K562 (cell line): ENCODE results near the gene LST1. TPM values are rescaled to one million over a fixed set of nuclear protein-coding genes. Genes with fewer than 3 reads are reported as not detected.

Source experiments
- BHLHE40 ChIP-seq: IDR thresholded peaks from 2 replicates; pipeline ENCODE4 v1.6.1; 2011; ENCODE audit warnings: low read length, improper control_type of control experiment
- DDX20 ChIP-seq: fragments of 450-650 bp; IDR thresholded peaks from 2 replicates; pipeline ENCODE4 v1.6.1; 2016; ENCODE audit warnings: missing genetic modification characterization, low read depth, mild to moderate bottlenecking, missing compliant biosample characterization, moderate library complexity
- FOSL1 ChIP-seq: fragments of 200-800 bp; sonication (Bioruptor generic); conservative IDR thresholded peaks from 2 replicates; pipeline ENCODE4 v1.6.1; 2016; ENCODE audit warnings: missing genetic modification characterization, missing compliant biosample characterization
- HIVEP1 ChIP-seq: fragments of 250-450 bp; sonication (Bioruptor Pico); IDR thresholded peaks from 2 replicates; pipeline ENCODE4 v1.4.0; 2020; ENCODE audit warnings: mild to moderate bottlenecking
- MBD1 ChIP-seq: fragments of 250-450 bp; sonication (Bioruptor Pico); IDR thresholded peaks from 2 replicates; pipeline ENCODE4 v1.8.0; 2022; ENCODE audit warnings: inconsistent platforms
- SMAD4 ChIP-seq: fragments of 250-450 bp; sonication (Bioruptor Pico); conservative IDR thresholded peaks from 2 replicates; pipeline ENCODE4 v1.8.0; 2021; ENCODE audit warnings: inconsistent platforms, mild to moderate bottlenecking, moderate library complexity
- TEAD4 ChIP-seq, 2 experiments: sonication (generic) in 1 of 2; formaldehyde crosslinking in 1 of 2; IDR thresholded peaks; 2 replicates each; pipeline versions ENCODE4 v1.6.1 to v1.8.0; 2012 to 2022; ENCODE audit warnings: borderline replicate concordance in 1 of 2, inconsistent platforms in 1 of 2, low read length in 1 of 2, mild to moderate bottlenecking in 1 of 2, missing genetic modification reagents in 1 of 2
- THRAP3 ChIP-seq: fragments of 450-650 bp; IDR thresholded peaks from 2 replicates; pipeline ENCODE4 v1.6.1; 2016; ENCODE audit warnings: mild to moderate bottlenecking, inconsistent platforms, borderline replicate concordance
- UBTF ChIP-seq, 2 experiments: IDR thresholded peaks; 2 replicates each; pipeline ENCODE4 v1.6.1; 2012; ENCODE audit warnings: improper control_type of control experiment in 2 of 2, low read depth in 2 of 2, low read length in 2 of 2, borderline replicate concordance in 1 of 2
- ZBTB26 ChIP-seq: fragments of 450-650 bp; formaldehyde crosslinking; IDR thresholded peaks from 2 replicates; pipeline ENCODE4 v1.4.0; 2022; ENCODE audit warnings: missing genetic modification characterization
- ZBTB7A ChIP-seq: IDR thresholded peaks from 2 replicates; pipeline ENCODE4 v1.6.1; 2011; ENCODE audit warnings: low read depth, mild to moderate bottlenecking, low read length, moderate library complexity, borderline replicate concordance; ENCODE audit not compliant: control insufficient read depth
- ZKSCAN8 ChIP-seq: fragments of 200-800 bp; sonication (Bioruptor generic); IDR thresholded peaks from 2 replicates; pipeline ENCODE4 v1.6.1; 2016; ENCODE audit warnings: missing genetic modification characterization, missing compliant biosample characterization
- polyA plus RNA-seq, 8 experiments: library from polyadenylated mRNA; depleted of rRNA in 4 of 8; stranded (reverse) in 5 of 8; unstranded in 3 of 8; fragments of >200 nt; fragmentation: Nextera tagmentation in 2 of 8; fragmentation: Illumina TruSeq in 1 of 8; extraction: Ambion mirVana in 2 of 8; extraction: Trizol in 1 of 8; gene quantifications; 2 replicates each; pipeline versions ENCODE4 v1.2.1 to v1.2.3, GENCODE V29; 2011 to 2014; ENCODE audit warnings: inconsistent platforms in 1 of 8, missing spikeins in 1 of 8
- total RNA-seq, 7 experiments: library from RNA; depleted of rRNA in 6 of 7; stranded (reverse); fragments of >200 nt in 6 of 7; fragmentation: Illumina TruSeq in 2 of 7; extraction: Trizol in 2 of 7; gene quantifications; 2 replicates each; pipeline versions ENCODE4 v1.2.1 to v1.2.3, GENCODE V29; 2011 to 2021; ENCODE audit warnings: low replicate concordance in 1 of 7
- TF ChIP-seq, protein P1 (sequence below), 2 experiments: fragments of 450-650 bp in 1 of 2; sonication (generic) in 1 of 2; formaldehyde crosslinking in 1 of 2; IDR thresholded peaks in 1 of 2; conservative IDR thresholded peaks in 1 of 2; 2 replicates each; pipeline versions ENCODE4 v1.6.1 to v1.8.1; 2016 to 2023; ENCODE audit warnings: mild to moderate bottlenecking in 2 of 2, moderate library complexity in 2 of 2, inconsistent platforms in 1 of 2, missing genetic modification reagents in 1 of 2
- TF ChIP-seq, protein P2 (sequence below): fragments of 450-650 bp; IDR thresholded peaks from 2 replicates; pipeline ENCODE4 v1.6.1; 2018; ENCODE audit not compliant: partially characterized antibody

Gene LST1
- total and polyA plus RNA-seq, 9 of the 15 experiments (the other 6 are each of a cell fraction or from before 2014, with no cell fraction given), result 0.82 to 7.8 (median 1.7) TPM

GRCh38 chr6:31559958-31560696, 25.9 kb upstream of the LST1 start (continued):
- peak; percentile 83 for TF ChIP-seq FOSL1
- TF ChIP-seq, protein P1, sequence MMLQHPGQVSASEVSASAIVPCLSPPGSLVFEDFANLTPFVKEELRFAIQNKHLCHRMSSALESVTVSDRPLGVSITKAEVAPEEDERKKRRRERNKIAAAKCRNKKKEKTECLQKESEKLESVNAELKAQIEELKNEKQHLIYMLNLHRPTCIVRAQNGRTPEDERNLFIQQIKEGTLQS (IDR thresholded peaks at IDR 0.05), result peak; percentile 87
- TF ChIP-seq, protein P1 (CRISPR knock-in tag; conservative IDR thresholded peaks at IDR 0.05), result no peak
- TF ChIP-seq ZBTB7A, result peak; percentile 78; the same call in 1 of the 2 replicates
- no peak; the same call in 1 of the 2 replicates for TF ChIP-seq HIVEP1 (CRISPR knock-in tag)
- TF ChIP-seq MBD1 (CRISPR knock-in tag), result no peak
- TF ChIP-seq THRAP3, result no peak
- TF ChIP-seq ZBTB26 (CRISPR knock-in tag), result 0 out of 2 replicates have a peak, but pooled peaks have one; percentile 14
- peak; percentile 71 for TF ChIP-seq ZKSCAN8 (CRISPR knock-in tag)
- peak; percentile 77 for TF ChIP-seq SMAD4 (CRISPR knock-in tag)
- TF ChIP-seq, protein P2, sequence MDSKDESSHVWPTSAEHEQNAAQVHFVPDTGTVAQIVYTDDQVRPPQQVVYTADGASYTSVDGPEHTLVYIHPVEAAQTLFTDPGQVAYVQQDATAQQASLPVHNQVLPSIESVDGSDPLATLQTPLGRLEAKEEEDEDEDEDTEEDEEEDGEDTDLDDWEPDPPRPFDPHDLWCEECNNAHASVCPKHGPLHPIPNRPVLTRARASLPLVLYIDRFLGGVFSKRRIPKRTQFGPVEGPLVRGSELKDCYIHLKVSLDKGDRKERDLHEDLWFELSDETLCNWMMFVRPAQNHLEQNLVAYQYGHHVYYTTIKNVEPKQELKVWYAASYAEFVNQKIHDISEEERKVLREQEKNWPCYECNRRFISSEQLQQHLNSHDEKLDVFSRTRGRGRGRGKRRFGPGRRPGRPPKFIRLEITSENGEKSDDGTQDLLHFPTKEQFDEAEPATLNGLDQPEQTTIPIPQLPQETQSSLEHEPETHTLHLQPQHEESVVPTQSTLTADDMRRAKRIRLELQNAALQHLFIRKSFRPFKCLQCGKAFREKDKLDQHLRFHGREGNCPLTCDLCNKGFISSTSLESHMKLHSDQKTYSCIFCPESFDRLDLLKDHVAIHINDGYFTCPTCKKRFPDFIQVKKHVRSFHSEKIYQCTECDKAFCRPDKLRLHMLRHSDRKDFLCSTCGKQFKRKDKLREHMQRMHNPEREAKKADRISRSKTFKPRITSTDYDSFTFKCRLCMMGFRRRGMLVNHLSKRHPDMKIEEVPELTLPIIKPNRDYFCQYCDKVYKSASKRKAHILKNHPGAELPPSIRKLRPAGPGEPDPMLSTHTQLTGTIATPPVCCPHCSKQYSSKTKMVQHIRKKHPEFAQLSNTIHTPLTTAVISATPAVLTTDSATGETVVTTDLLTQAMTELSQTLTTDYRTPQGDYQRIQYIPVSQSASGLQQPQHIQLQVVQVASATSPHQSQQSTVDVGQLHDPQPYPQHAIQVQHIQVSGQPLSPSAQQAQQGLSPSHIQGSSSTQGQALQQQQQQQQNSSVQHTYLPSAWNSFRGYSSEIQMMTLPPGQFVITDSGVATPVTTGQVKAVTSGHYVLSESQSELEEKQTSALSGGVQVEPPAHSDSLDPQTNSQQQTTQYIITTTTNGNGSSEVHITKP, result no peak
- TF ChIP-seq DDX20 (tag), result no peak
- peak; percentile 60; the same call in 1 of the 2 replicates for TF ChIP-seq TEAD4 (IDR thresholded peaks at IDR 0.05; ENCODE audit: low read length)
- TF ChIP-seq TEAD4 (CRISPR knock-in tag; IDR thresholded peaks at IDR 0.05; ENCODE audit: borderline replicate concordance), result no peak
- TF ChIP-seq BHLHE40, result peak; percentile 75
- TF ChIP-seq UBTF (IDR thresholded peaks at IDR 0.05; ENCODE audit: borderline replicate concordance in 1 of 2, low read depth in 2 of 2, low read length in 2 of 2), result 0 out of 4 replicates have a peak, but pooled peaks of 1 of the 2 experiments have one; percentile 35
